HG02852 (cell line): ENCODE results near the gene RAET1L.
"Not testable (repeated sequence)": the region's sequence is repeated elsewhere in the genome, so short reads cannot be mapped to it uniquely, and the experiment has no call there.

Source experiments
- ATAC-seq: cut with Tn5 transposase; IDR thresholded peaks from one replicate; pipeline ENCODE4 v1.9.1; 2021; ENCODE audit warnings: mild to moderate bottlenecking, moderate library complexity; ENCODE audit not compliant: unreplicated experiment

RAET1L gene

GRCh38 chr6:150018846-150019580, 6.3 kb downstream of the RAET1L start:
- no peak for ATAC-seq

GRCh38 chr6:150017186-150017521, 8.2 kb downstream of the RAET1L start:
- not testable (repeated sequence) for ATAC-seq

GRCh38 chr6:150016324-150017185, 8.8 kb downstream of the RAET1L start:
- ATAC-seq: no peak

GRCh38 chr6:150015281-150016001, 9.9 kb downstream of the RAET1L start:
- not testable (repeated sequence) for ATAC-seq

- not testable (repeated sequence) for ATAC-seq
These were observed 10.6 kb downstream of the RAET1L start for GRCh38 chr6:150014623-150015280.

GRCh38 chr6:150013785-150014622, 11.3 kb downstream of the RAET1L start:
- ATAC-seq: not testable (repeated sequence)

- ATAC-seq: not testable (repeated sequence)
These were observed 12.2 kb downstream of the RAET1L start for GRCh38 chr6:150012846-150013784.

GRCh38 chr6:150008588-150008987, 16.7 kb downstream of the RAET1L start:
- ATAC-seq: no peak

- ATAC-seq: peak; percentile 38
These were observed 18.3 kb downstream of the RAET1L start for GRCh38 chr6:150006961-150007464.

- ATAC-seq: no peak
These were observed 19.3 kb downstream of the RAET1L start for GRCh38 chr6:150005761-150006651.

GRCh38 chr6:150004783-150005717, 20.3 kb downstream of the RAET1L start:
- peak; percentile 54 for ATAC-seq

- ATAC-seq: peak; percentile 22
These were observed 21.1 kb downstream of the RAET1L start for GRCh38 chr6:150004101-150004782.

- ATAC-seq: not testable (repeated sequence)
These were observed 21.7 kb downstream of the RAET1L start for GRCh38 chr6:150003599-150003998.

GRCh38 chr6:150002710-150003109, 22.6 kb downstream of the RAET1L start:
- no peak for ATAC-seq

GRCh38 chr6:150001295-150002008, 23.9 kb downstream of the RAET1L start:
- ATAC-seq: peak; percentile 59
